Embryonic facial prominence (tissue), 1 donor: Measurements from ENCODE around the gene MCRIP2.

Source experiments
- DNase-seq: peaks from one replicate; pipeline ENCODE4 v3.0.0-alpha.2; 2016; ENCODE audit errors: extremely low spot score

The MCRIP2 gene

GRCh38 chr16:616733-617586 is 24.7 kb upstream of the MCRIP2 start:
- DNase-seq, result no peak

DNA sequence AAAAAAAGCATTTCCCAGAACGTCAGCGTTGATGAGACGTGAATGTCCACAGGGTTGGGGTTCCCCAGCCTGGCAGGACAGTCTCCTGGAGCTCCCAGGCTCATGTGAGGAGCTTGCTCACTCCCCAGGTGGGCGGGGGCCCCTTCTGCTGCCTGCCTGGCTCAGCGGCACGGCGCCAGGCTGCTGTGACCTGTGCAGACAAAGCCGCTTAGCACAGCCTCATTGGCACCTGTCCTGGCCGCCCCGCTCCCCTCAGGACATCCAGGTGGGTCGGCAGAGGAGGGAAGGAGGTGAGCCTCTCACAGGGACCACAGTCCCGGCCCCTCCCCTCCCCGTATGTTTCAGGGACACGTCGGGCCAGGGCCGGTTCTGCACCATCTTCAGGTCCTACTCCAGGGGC is 23.8 kb upstream of the MCRIP2 start:
- no peak for DNase-seq

- no peak for DNase-seq
Measured at GRCh38 chr16:619476-620100, 22.0 kb upstream of the MCRIP2 start.

GRCh38 chr16:620700-621525 is 20.7 kb upstream of the MCRIP2 start:
- no peak for DNase-seq

GRCh38 chr16:621526-622105 is 20.0 kb upstream of the MCRIP2 start:
- no peak for DNase-seq

DNA sequence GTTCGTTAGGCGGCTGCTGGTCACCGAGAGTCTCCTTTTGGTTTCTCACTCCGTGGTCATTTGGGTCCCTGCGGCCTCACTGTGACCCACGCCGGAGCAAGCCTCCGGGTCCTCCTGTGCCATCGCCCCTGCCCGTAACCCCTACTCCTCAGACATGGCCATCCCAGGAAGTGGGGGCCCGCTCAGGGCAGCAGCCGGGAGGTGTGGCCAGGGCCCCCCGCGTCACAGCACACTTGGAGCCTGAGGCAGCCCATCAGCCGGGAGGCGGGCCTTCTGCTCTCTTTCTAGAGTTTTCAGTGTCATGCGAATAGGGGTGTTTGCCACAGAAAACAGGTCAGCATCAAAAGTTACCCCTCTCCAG is 18.7 kb upstream of the MCRIP2 start:
- no peak for DNase-seq

DNA sequence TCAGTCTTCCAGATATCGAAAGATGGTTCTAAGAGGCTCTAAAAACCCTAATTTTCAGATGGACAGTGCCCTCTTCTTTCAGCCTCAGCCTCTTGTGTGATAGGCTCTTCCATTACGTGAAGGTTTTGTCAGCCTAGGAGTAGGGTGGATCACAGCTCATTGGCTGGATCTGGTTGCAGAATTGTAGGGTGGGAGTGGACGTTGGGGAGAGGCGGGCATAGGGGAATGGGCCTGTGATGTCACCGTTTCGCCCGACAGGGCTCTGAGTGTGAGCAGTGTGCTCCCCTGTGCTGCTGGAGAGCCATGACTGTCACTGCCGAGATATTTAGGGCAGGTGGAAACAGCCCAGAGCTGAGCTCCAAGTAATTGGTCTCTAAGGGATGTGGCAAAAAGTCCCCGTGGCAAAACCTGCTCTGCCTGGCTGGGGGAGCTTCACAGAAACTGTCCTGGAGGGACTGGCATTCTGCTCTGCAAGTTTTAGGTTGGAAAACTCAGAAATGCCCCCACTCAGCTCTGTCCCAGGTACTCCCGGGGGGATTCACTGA is 17.0 kb upstream of the MCRIP2 start:
- DNase-seq, result no peak

DNA sequence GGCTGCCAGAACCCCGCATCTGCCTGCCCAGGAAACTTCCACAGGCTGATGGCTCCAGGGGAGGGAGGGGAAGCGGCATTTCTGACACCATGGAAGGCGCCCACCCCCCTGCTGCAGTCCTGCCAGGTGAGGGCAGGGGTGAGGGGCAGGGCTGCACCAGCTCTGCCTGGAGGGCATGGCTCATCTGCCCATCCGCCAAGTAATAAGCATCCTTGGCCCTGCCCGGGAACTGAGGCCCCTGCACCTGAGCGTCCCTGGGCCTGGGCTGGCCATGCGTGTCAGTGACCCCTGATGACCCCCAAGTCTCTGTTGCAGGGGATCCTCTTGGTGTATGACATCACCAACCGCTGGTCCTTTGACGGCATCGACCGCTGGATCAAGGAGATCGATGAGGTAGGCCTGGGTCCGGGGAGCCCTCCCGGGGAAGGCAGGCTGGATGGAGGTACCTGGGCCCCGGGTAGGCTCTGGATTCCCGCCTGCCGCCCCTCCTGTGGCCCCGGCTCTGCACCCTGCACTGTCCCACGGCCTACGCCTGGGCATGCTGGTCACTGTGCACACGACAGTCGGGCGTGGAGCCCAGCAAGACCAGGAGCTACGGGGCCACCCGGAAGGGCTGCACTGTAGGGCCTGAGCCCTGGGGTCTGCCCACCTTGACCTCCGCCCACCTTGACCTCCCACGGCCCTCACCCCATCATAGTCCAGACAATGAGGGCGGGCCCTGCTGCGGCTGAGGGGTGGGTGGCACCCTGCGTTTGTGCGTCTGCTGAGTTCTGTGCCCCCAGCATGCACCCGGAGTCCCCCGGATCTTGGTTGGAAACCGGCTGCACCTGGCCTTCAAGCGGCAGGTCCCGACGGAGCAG is 16.3 kb upstream of the MCRIP2 start:
- no peak for DNase-seq

- no peak for DNase-seq
Measured at GRCh38 chr16:625977-626765, 15.5 kb upstream of the MCRIP2 start.

- no peak for DNase-seq
Measured at GRCh38 chr16:626787-627453, 14.7 kb upstream of the MCRIP2 start.

- DNase-seq, result no peak
Measured at GRCh38 chr16:627454-628239, 14.0 kb upstream of the MCRIP2 start.

DNA sequence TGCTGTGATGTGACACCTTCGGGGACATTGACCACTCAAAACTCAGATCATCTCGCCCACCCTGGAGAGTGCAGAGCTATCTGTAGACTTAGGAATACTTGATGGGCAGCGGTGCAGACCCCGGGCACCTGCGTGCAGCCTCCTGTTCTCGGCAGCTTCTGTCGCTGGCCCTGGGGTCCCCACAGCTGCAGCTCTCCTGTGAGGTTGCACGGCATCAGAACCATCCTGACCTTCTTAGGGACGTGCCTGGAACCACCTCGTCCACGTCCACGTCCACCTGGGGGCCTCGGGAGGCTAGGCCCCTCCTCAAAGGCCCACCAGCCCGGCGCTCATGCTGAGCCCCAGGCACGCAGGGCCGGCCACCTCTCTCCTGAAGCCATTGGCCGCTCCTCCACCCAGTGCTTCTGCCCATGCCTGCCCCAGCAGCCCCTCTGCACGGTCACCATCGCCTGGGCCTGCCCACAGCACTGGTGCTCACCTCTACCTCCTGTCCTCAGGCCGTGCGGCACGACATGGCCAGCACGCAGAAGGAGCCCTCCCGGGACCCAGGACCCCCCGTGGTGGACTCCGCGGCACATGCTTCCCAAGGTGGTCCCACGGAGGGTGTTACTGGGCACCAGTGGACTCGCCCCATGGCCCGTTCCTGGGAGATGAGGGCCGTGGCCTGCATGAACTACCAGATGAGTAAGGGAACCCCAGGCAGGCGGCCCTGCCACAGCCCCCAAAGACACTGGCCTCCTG is 13.1 kb upstream of the MCRIP2 start:
- no peak for DNase-seq

DNA sequence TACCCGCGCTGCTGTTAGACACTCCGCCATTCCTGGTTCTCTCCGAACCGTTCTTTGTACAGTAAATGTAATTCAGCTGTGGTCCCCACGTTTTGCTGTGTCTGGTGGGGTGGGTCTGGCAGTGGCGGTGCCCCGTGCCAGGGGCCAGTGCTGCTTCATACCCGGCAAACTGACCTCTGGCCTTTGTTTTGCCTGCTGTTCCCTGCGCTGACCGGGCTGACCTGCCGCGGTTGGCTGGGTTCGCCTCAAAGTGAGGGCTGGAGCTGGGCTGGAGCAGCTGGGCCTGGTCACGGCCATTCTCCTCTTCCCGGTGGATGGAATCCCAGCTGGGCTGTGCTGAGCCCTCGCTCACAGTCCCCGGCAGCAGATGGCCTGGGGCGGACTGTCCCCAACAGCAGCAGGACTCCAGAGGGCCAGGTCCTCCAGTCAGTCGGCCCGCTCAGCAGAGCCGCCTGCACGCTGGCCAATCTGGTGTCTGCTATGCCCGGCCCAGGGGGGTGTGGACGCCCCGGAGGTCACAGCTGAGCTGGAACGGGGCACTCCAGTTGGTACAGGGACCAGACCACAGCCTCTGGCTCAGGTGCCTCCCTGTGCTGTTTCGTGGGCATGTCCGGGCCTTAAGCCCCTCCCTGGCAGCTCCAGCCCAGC is 12.3 kb upstream of the MCRIP2 start:
- DNase-seq, result no peak

GRCh38 chr16:629833-630248 is 11.8 kb upstream of the MCRIP2 start:
- DNase-seq, result no peak

GRCh38 chr16:630249-630814 is 11.3 kb upstream of the MCRIP2 start:
- DNase-seq, result no peak

DNA sequence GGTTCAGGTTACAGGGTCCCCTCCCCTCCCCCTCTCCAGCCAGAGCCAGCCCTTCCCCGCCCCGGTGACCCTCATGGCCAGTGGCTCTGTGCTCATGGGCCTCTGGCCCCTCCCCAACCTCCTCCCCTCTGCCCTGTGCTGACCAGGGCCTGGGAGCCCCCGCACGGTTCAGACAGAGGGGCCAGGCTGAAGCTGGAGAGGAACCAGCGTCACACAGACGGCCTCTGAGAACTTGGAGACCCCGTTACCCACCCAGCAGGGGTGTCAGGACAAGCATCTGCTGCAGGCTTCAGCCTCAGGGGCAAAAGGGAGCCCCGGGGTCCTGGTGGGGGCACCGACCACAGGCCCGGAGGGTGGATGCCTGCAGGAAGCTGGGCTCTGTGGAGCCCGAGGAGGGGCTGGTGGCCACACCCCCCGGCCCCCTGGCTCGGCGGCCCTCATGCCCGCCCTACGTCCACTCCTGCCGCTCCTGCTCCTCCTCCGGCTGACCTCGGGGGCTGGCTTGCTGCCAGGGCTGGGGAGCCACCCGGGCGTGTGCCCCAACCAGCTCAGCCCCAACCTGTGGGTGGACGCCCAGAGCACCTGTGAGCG is 10.7 kb upstream of the MCRIP2 start, which contains the start of gene WFIKKN1:
TSS of gene WFIKKN1 (plus strand) at position 171 of the 591 bp plus-strand sequence. CDS start at position 440, 269 bp downstream.
- DNase-seq, result no peak
